Endothelial cell of umbilical vein (primary cell): Measurements from ENCODE around the gene SHLD3. TPM values are rescaled to one million over a fixed set of nuclear protein-coding genes. Genes with fewer than 3 reads are reported as not detected.

ENCODE experiments used
- BruUV-seq: library from RNA; stranded (reverse); fragments of 400-500 nt; replicated peaks from 2 replicates; lab custom pipeline; 2021; lab: Mats Ljungman, UMichigan
- CTCF ChIA-PET: fragments of 300-600, 350-600 bp; sonication (Branson Sonifier 250); formaldehyde crosslinking; loops from one replicate; lab custom pipeline; 2021; ENCODE audit warnings: antibody characterized with exemption, inconsistent platforms; lab: Charles Lee
- POLR2A ChIA-PET: fragments of 300-600, 350-600 bp; sonication (Branson Sonifier 250); formaldehyde crosslinking; loops from one replicate; lab custom pipeline; 2021; ENCODE audit warnings: antibody characterized with exemption, inconsistent platforms; lab: Charles Lee
- DNase-seq: peaks from one replicate; pipeline ENCODE4 v3.0.0-alpha.2; 2011; ENCODE audit warnings: low read depth, low spot score
- FAIRE-seq: peaks from 2 replicates; lab custom pipeline; 2011; peaks lifted over from hg19 to GRCh38; lab: Jason Lieb, UNC
- H2AFZ ChIP-seq: 2 replicates; pipeline ENCODE4 v1.6.0; 2012; ENCODE audit warnings: low read depth, low read length, control low read depth, inconsistent platforms
- H3K27ac ChIP-seq: 2 replicates; pipeline ENCODE4 v1.5.1; 2011; ENCODE audit warnings: low read depth, mild to moderate bottlenecking, control low read depth, low read length, moderate library complexity; ENCODE audit not compliant: insufficient read depth
- H3K27me3 ChIP-seq, 2 experiments: 2 replicates each; pipeline versions ENCODE4 v1.6.0 to v1.6.1; 2011; ENCODE audit warnings: low read length in 2 of 2, mixed read lengths in 1 of 2; ENCODE audit not compliant: control insufficient read depth in 2 of 2, insufficient read depth in 2 of 2
- H3K36me3 ChIP-seq, 2 experiments: 2 replicates in 1 of 2; 3 replicates in 1 of 2; pipeline ENCODE4 v1.5.1; 2011; ENCODE audit warnings: low read length in 2 of 2, mild to moderate bottlenecking in 1 of 2, moderate library complexity in 1 of 2; ENCODE audit not compliant: control insufficient read depth in 2 of 2, insufficient read depth in 2 of 2; ENCODE audit errors: extremely low read depth in 1 of 2
- H3K4me1 ChIP-seq: 3 replicates; pipeline ENCODE4 v1.5.1; 2011; ENCODE audit warnings: mild to moderate bottlenecking, low read length; ENCODE audit not compliant: control insufficient read depth, insufficient read depth; ENCODE audit errors: extremely low read depth
- H3K4me2 ChIP-seq: 2 replicates; pipeline ENCODE4 v1.6.1; 2011; ENCODE audit warnings: low read length, control low read depth, mixed read lengths; ENCODE audit not compliant: insufficient read depth
- H3K4me3 ChIP-seq, 3 experiments: fragments of 200-600 bp in 1 of 3; sonication (generic), shearing (Covaris generic) in 1 of 3; replicated peaks in 1 of 3; 2 replicates each; pipeline ENCODE4 v1.5.1; 2011 to 2016; ENCODE audit warnings: control low read depth in 3 of 3, low read length in 3 of 3, mild to moderate bottlenecking in 2 of 3, inconsistent platforms in 1 of 3, low read depth in 1 of 3, moderate library complexity in 1 of 3; ENCODE audit not compliant: insufficient read depth in 1 of 3
- H3K79me2 ChIP-seq: 2 replicates; pipeline ENCODE4 v1.6.0; 2012; ENCODE audit warnings: low read length, inconsistent platforms; ENCODE audit not compliant: control insufficient read depth, insufficient read depth
- H3K9ac ChIP-seq: replicated peaks from 2 replicates; pipeline ENCODE3; 2011; ENCODE audit warnings: low read length, control low read depth; ENCODE audit not compliant: insufficient read depth; ENCODE audit errors: extremely low read depth
- H3K9me1 ChIP-seq: replicated peaks from 3 replicates; pipeline ENCODE4 v1.6.0; 2011; ENCODE audit warnings: mild to moderate bottlenecking, low read length; ENCODE audit not compliant: control insufficient read depth, insufficient read depth; ENCODE audit errors: extremely low read depth
- H3K9me3 ChIP-seq: replicated peaks from 2 replicates; pipeline ENCODE4 v1.5.1; 2012; ENCODE audit warnings: low read length, inconsistent platforms; ENCODE audit not compliant: control insufficient read depth, insufficient read depth
- H4K20me1 ChIP-seq: replicated peaks from 2 replicates; pipeline ENCODE3; 2011; ENCODE audit warnings: mild to moderate bottlenecking, low read length; ENCODE audit not compliant: control insufficient read depth, insufficient read depth; ENCODE audit errors: extremely low read depth
- CTCF ChIP-seq, 2 donors: IDR thresholded peaks; 1 replicate in 1 of 2; 2 replicates in 1 of 2; pipeline ENCODE4 v1.5.1; 2011; ENCODE audit warnings: low read length in 2 of 2, mild to moderate bottlenecking in 2 of 2, moderate library complexity in 2 of 2, control low read depth in 1 of 2, inconsistent platforms in 1 of 2, low read depth in 1 of 2; ENCODE audit not compliant: insufficient read depth in 1 of 2; ENCODE audit errors: extremely low read depth in 1 of 2
- EZH2 ChIP-seq: IDR thresholded peaks from 2 replicates; pipeline ENCODE4 v1.6.1; 2012; ENCODE audit warnings: borderline replicate concordance, low read depth, mild to moderate bottlenecking, moderate library complexity, low read length, inconsistent platforms; ENCODE audit not compliant: severe bottlenecking
- FOS ChIP-seq: IDR thresholded peaks from 2 replicates; pipeline ENCODE4 v1.6.1; 2011; ENCODE audit warnings: mild to moderate bottlenecking, low read length, moderate library complexity, borderline replicate concordance; ENCODE audit not compliant: insufficient read depth
- GATA2 ChIP-seq: IDR thresholded peaks from 2 replicates; pipeline ENCODE4 v1.7.0; 2011; ENCODE audit warnings: low read depth, mild to moderate bottlenecking, moderate library complexity, mixed read lengths, low read length; ENCODE audit not compliant: insufficient read length, insufficient read depth
- JUN ChIP-seq: IDR thresholded peaks from 2 replicates; pipeline ENCODE4 v1.6.1; 2011; ENCODE audit warnings: borderline replicate concordance, low read depth; ENCODE audit not compliant: insufficient read length, insufficient read depth
- MAX ChIP-seq: IDR thresholded peaks from 2 replicates; pipeline ENCODE4 v1.6.1; 2011; ENCODE audit not compliant: insufficient read depth, insufficient read length
- MYC ChIP-seq: IDR thresholded peaks from one replicate; pipeline ENCODE4 v1.6.1; 2011; ENCODE audit warnings: mild to moderate bottlenecking, low read depth, low read length
- POLR2A ChIP-seq: IDR thresholded peaks from 2 replicates; pipeline ENCODE4 v1.6.1; 2012; ENCODE audit warnings: low read depth, mild to moderate bottlenecking, control low read depth, low read length
- POLR2AphosphoS5 ChIP-seq: IDR thresholded peaks from 2 replicates; pipeline ENCODE4 v1.6.1; 2012; ENCODE audit warnings: low read depth, mild to moderate bottlenecking, control low read depth, low read length, moderate library complexity; ENCODE audit not compliant: insufficient read depth
- dilution Hi-C: fragments of 300-500 bp; cut with MboI; formaldehyde crosslinking; loops from one replicate; pipeline ENCODE4 v1.15.0; 2019; ENCODE audit warnings: low sequenced_read_pairs; ENCODE audit not compliant: extremely low pct_ligation_motif_present
- intact Hi-C: fragments of 100-400 bp; cut with micrococcal nuclease; formaldehyde crosslinking; loops from one replicate; pipeline ENCODE4 v1.10.0; 2022
- polyA plus RNA-seq, 4 experiments: library from polyadenylated mRNA; depleted of rRNA in 3 of 4; stranded (reverse) in 3 of 4; unstranded in 1 of 4; fragments of >200 nt; gene quantifications; 2 replicates each; pipeline versions ENCODE4 v1.2.1 to v1.2.3, GENCODE V29; 2011 to 2012; ENCODE audit warnings: missing spikeins in 1 of 4
- total RNA-seq: library from RNA; stranded (reverse); gene quantifications from 2 replicates; pipeline ENCODE4 v1.2.3, GENCODE V29; 2021

The SHLD3 gene
- total and polyA plus RNA-seq, 2 donors (not counting 3 experiments of a cell fraction or from before 2014, with no cell fraction given) = 1.7 to 3.6 TPM

GRCh38 chr5:65668696-65669095 is 43.9 kb downstream of the SHLD3 start:
- H3K36me3 ChIP-seq = peaks cover 2% of the 10 kb centered on the region in 2 experiments
- H2AFZ ChIP-seq = no peak overlapping the region
- H3K4me2 ChIP-seq = no peak overlapping the region
- H3K27ac ChIP-seq = no peak overlapping the region
- H3K79me2 ChIP-seq = no peaks in the 10 kb centered on the region
- POLR2A ChIA-PET = no interaction called here
- dilution Hi-C loops = no loop called here
- H3K4me1 ChIP-seq = no peaks in the 10 kb centered on the region
- DNase-seq = no peak
- no TSS peak for BruUV-seq
- FAIRE-seq = no peak
- no peaks in the 10 kb centered on the region for H3K9me1 ChIP-seq
- intact Hi-C loops = no loop called here
- no peaks in the 10 kb centered on the region for H3K27me3 ChIP-seq
- no peak overlapping the region for H3K4me3 ChIP-seq
- H4K20me1 ChIP-seq = no peaks in the 10 kb centered on the region
- CTCF ChIA-PET = no interaction called here
- no peak overlapping the region for H3K9ac ChIP-seq
- no peaks in the 10 kb centered on the region for H3K9me3 ChIP-seq
- TF ChIP-seq GATA2 (no peak), EZH2 (no peak), POLR2A (no peak), MAX (no peak), POLR2AphosphoS5 (no peak), CTCF (IDR thresholded peaks at IDR 0.05; ENCODE audit: extremely low read depth in 1 of 2, insufficient read depth in 1 of 2, low read depth in 1 of 2, low read length in 2 of 2) (no peak), JUN (no peak), FOS (no peak), MYC (no peak)
